OCI-LY7 (cell line): ENCODE measurements around the gene BANF1. TPM values are rescaled to one million over a fixed set of nuclear protein-coding genes. Genes with fewer than 3 reads are reported as not detected.

Source experiments
- BruUV-seq: library from RNA; stranded (reverse); fragments of 400-500 nt; replicated peaks from 2 replicates; lab custom pipeline; 2021; lab: Mats Ljungman, UMichigan
- CTCF ChIA-PET: fragments of 300-600 bp; sonication (Branson Sonifier 250); formaldehyde crosslinking; loops from one replicate; lab custom pipeline; 2022; ENCODE audit warnings: antibody characterized with exemption; ENCODE audit not compliant: unreplicated experiment; lab: Charles Lee
- POLR2A ChIA-PET: fragments of 300-600 bp; sonication (Branson Sonifier 250); formaldehyde crosslinking; loops from one replicate; lab custom pipeline; 2022; ENCODE audit warnings: antibody characterized with exemption; lab: Charles Lee
- DNase-seq: peaks from one replicate; pipeline ENCODE4 v3.0.0-alpha.2; 2015; ENCODE audit warnings: low spot score
- H2AFZ ChIP-seq: fragments of 200-600 bp; sonication (generic), shearing (Covaris generic); 2 replicates; pipeline ENCODE4 v1.6.1; 2014; ENCODE audit warnings: mild to moderate bottlenecking, antibody characterized with exemption, low read length, moderate library complexity
- H3K27ac ChIP-seq: fragments of 200-600 bp; sonication (generic); 2 replicates; pipeline ENCODE4 v1.5.1; 2014; ENCODE audit warnings: mixed run types, low read depth, mild to moderate bottlenecking, moderate library complexity, low read length, inconsistent platforms; ENCODE audit not compliant: poor library complexity, severe bottlenecking
- H3K36me3 ChIP-seq: fragments of 200-600 bp; sonication (generic); 2 replicates; pipeline ENCODE4 v1.6.1; 2014; ENCODE audit warnings: mild to moderate bottlenecking, antibody characterized with exemption, low read length, moderate library complexity, mixed read lengths; ENCODE audit not compliant: insufficient read depth
- H3K4me1 ChIP-seq: fragments of 200-600 bp; sonication (generic); 2 replicates; pipeline ENCODE4 v1.5.1; 2014; ENCODE audit warnings: mild to moderate bottlenecking, low read length; ENCODE audit not compliant: insufficient read depth, poor library complexity, severe bottlenecking
- H3K4me2 ChIP-seq: fragments of 200-600 bp; sonication (generic); 2 replicates; pipeline ENCODE4 v1.6.1; 2014; ENCODE audit warnings: mild to moderate bottlenecking, low read length
- H3K4me3 ChIP-seq: fragments of 200-600 bp; sonication (generic); 2 replicates; pipeline ENCODE4 v1.5.1; 2014; ENCODE audit warnings: mild to moderate bottlenecking, low read depth, low read length; ENCODE audit not compliant: poor library complexity, severe bottlenecking
- H3K79me2 ChIP-seq: fragments of 200-600 bp; sonication (generic); 2 replicates; pipeline ENCODE4 v1.6.1; 2016; ENCODE audit warnings: low read depth, mild to moderate bottlenecking, low read length, moderate library complexity, mixed read lengths; ENCODE audit not compliant: insufficient read depth
- H3K9me2 ChIP-seq: fragments of 200-600 bp; sonication (generic); 2 replicates; pipeline ENCODE4 v1.6.1; 2016; ENCODE audit warnings: mild to moderate bottlenecking, low read length, mixed read lengths; ENCODE audit not compliant: insufficient read depth
- H3K9me3 ChIP-seq: fragments of 200-600 bp; sonication (generic); 2 replicates; pipeline ENCODE4 v1.6.1; 2014; ENCODE audit warnings: mild to moderate bottlenecking, mixed run types, low read length, mixed read lengths
- H4K20me1 ChIP-seq: fragments of 200-600 bp; sonication (generic); 2 replicates; pipeline ENCODE4 v1.6.1; 2014; ENCODE audit warnings: mild to moderate bottlenecking, antibody characterized with exemption, low read length, moderate library complexity, mixed read lengths; ENCODE audit not compliant: insufficient read depth
- CTCF ChIP-seq: fragments of 200-600 bp; sonication (generic); conservative IDR thresholded peaks from 2 replicates; pipeline ENCODE4 v1.5.1; 2014; ENCODE audit warnings: mild to moderate bottlenecking, antibody characterized with exemption, low read length, moderate library complexity, mixed read lengths
- EZH2phosphoT487 ChIP-seq: fragments of 200-600 bp; sonication (generic); IDR thresholded peaks from 2 replicates; pipeline ENCODE4 v1.6.1; 2018; ENCODE audit warnings: low read depth, borderline replicate concordance, mild to moderate bottlenecking, mixed run types, antibody characterized with exemption, low read length, moderate library complexity, mixed read lengths
- intact Hi-C: fragments of 100-400 bp; cut with micrococcal nuclease; formaldehyde crosslinking; loops from one replicate; pipeline ENCODE4 v1.10.0; 2022; ENCODE audit not compliant: unreplicated experiment
- total RNA-seq, 2 experiments: library from RNA; depleted of rRNA in 1 of 2; stranded (reverse); fragments of >200 nt in 1 of 2; shearing (Covaris generic) in 1 of 2; gene quantifications; 2 replicates each; pipeline ENCODE4 v1.2.3, GENCODE V29; 2014 to 2022

Gene BANF1
- total RNA-seq, 2 experiments from 2014 or later, result 82.2 to 317 TPM

- Histone ChIP-seq H3K27ac (peak overlapping the region; percentile 69), H3K36me3 (peaks cover 22% of the 10 kb centered on the region), H3K79me2 (peaks cover 27% of the 10 kb centered on the region), H4K20me1 (peaks cover 7% of the 10 kb centered on the region; the same call in 1 of the 2 replicates), H3K4me2 (peak overlapping the region; percentile 94), H3K9me2 (no peaks in the 10 kb centered on the region), H3K4me1 (peaks cover 27% of the 10 kb centered on the region), H3K9me3 (no peaks in the 10 kb centered on the region), H2AFZ (peak overlapping the region; percentile 83; the same call in 1 of the 2 replicates), H3K4me3 (peak overlapping the region; percentile 89)
- intact Hi-C loops, result loop anchor here (1.0 kb wide), 3 partner anchors 41 to 101 kb away; partner anchors contain the start of genes BANF1, EIF1AD, FIBP and MUS81
- TF ChIP-seq EZH2phosphoT487 (no peak), CTCF (no peak)
- BruUV-seq, result no TSS peak
- no peak for DNase-seq
- ChIA-PET CTCF (no interaction called here), POLR2A (no interaction called here)
Measured at GRCh38 chr11:65960824-65961266, 41.5 kb upstream of the BANF1 start.

- TF ChIP-seq EZH2phosphoT487 (no peak), CTCF (no peak)
- Histone ChIP-seq H3K9me2 (no peaks in the 10 kb centered on the region), H3K4me3 (peak within 1 kb of the TSS; percentile 89), H3K27ac (peak within 1 kb of the TSS; percentile 69), H2AFZ (peak within 1 kb of the TSS; percentile 83; the same call in 1 of the 2 replicates), H3K9me3 (no peaks in the 10 kb centered on the region), H3K4me1 (peaks cover 24% of the 10 kb centered on the region), H3K79me2 (peaks cover 27% of the 10 kb centered on the region), H3K4me2 (peak within 1 kb of the TSS; percentile 100), H3K36me3 (peaks cover 28% of the 10 kb centered on the region), H4K20me1 (peaks cover 7% of the 10 kb centered on the region; the same call in 1 of the 2 replicates)
- ChIA-PET POLR2A (no interaction called here), CTCF (no interaction called here)
- intact Hi-C loops, result loop anchor here (1.0 kb wide), 3 partner anchors 41 to 101 kb away; partner anchors contain the start of genes BANF1, EIF1AD, FIBP and MUS81
- peak; percentile 99 for DNase-seq
- BruUV-seq, result TSS peak; percentile 97
Measured at GRCh38 chr11:65961267-65962140, 40.8 kb upstream of the BANF1 start, which contains the start of gene SART1. Gene SART1, plus strand, starts transcription at chr11:65961734. Its CDS starts 47 bp downstream, at chr11:65961781.
